GM18951 (cell line): Measurements from ENCODE around the gene F12.

ENCODE experiments used
- POLR2A ChIP-seq: IDR thresholded peaks from 4 replicates; pipeline ENCODE4 v1.6.1; 2011; ENCODE audit warnings: mild to moderate bottlenecking; ENCODE audit not compliant: insufficient read length, insufficient read depth; ENCODE audit errors: extremely low read depth
- in situ Hi-C: fragments of 300-500 bp; cut with MboI; formaldehyde crosslinking; loops from one replicate; pipeline ENCODE4 v1.12.0; 2022; ENCODE audit warnings: low sequenced_read_pairs, mixed read lengths, inconsistent platforms; ENCODE audit not compliant: unreplicated experiment

The F12 gene

GRCh38 chr5:177374211-177374610 lies 35.2 kb downstream of the F12 start:
- TF ChIP-seq POLR2A, result no peak
- in situ Hi-C loops, result no loop called here

GRCh38 chr5:177373806-177374205 lies 35.6 kb downstream of the F12 start:
- in situ Hi-C loops, result no loop called here
- TF ChIP-seq POLR2A, result no peak

- in situ Hi-C loops, result no loop called here
- no peak for TF ChIP-seq POLR2A
These were observed 36.5 kb downstream of the F12 start for GRCh38 chr5:177372910-177373309.

- TF ChIP-seq POLR2A, result no peak
- in situ Hi-C loops, result no loop called here
These were observed 37.1 kb downstream of the F12 start for GRCh38 chr5:177372034-177372896.

DNA sequence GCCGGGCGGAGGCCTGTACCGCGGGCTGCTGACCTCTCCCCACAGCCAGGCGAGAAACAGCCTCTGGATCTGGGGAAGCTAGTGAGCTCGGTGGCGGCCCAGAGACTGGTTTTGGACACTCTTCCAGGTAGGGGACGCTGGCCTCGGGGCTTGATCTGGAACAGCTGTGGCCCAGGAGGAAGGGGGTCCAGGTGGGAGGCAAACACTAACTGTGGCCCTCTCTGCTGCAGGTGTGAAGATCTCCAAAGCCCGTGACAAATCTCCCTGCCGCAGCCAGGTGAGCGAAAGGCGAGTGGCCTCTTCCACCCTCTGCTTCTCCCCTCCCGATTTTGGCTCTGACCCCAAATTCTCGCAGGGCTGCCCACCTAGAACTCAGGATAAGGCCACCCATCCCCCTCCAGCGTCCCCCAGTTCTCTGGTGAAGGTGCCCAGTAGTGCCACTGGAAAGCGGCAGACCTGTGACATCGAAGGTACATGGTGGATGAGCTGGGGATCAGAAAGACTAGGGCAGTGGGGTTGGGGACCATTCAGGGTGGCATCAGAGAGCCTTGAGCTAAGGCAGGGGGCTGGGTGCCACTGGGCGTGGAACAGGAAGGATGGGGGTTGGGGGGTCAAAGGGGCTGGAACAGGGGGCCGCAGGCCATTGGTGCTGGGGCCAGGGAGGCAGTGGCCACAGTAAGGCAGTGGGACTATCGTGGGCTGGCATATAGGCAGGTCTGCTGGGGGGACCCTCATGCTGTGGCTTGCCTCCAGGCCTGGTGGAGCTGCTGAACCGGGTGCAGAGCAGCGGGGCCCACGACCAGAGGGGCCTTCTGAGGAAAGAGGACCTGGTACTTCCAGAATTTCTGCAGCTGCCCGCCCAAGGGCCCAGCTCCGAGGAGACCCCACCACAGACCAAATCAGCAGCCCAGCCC lies 38.0 kb downstream of the F12 start:
- in situ Hi-C loops, result no loop called here
- TF ChIP-seq POLR2A, result peak; percentile 12

DNA sequence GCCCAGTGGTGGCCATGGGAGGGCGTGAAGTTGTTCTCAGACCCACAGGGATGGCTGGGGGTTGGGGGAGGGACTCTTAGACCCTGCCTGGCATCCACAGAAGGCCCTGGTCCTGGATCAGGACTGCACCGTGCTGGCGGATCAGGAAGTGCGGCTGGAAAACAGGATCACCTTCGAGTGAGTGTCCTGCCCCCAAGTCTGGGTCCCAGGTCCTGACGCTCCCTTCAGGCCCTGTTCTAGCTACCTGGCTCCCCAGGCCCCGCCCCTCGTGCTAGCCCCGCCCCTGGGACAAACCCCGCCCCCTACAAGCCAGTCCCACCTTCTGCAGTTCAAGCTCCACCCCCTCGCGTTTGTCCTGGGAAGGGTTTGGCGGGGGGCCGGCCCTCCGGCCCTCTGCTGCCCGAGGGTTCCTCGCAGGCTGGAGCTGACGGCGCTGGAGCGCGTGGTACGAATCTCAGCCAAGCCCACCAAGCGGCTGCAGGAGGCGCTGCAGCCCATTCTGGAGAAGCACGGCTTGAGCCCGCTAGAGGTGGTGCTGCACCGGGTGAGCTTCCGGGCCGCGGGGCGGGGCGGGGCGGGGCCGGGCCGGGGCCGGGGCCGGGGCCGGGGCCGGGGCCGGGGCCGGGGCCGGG lies 38.8 kb downstream of the F12 start:
- TF ChIP-seq POLR2A, result peak; percentile 19
- in situ Hi-C loops, result no loop called here

DNA sequence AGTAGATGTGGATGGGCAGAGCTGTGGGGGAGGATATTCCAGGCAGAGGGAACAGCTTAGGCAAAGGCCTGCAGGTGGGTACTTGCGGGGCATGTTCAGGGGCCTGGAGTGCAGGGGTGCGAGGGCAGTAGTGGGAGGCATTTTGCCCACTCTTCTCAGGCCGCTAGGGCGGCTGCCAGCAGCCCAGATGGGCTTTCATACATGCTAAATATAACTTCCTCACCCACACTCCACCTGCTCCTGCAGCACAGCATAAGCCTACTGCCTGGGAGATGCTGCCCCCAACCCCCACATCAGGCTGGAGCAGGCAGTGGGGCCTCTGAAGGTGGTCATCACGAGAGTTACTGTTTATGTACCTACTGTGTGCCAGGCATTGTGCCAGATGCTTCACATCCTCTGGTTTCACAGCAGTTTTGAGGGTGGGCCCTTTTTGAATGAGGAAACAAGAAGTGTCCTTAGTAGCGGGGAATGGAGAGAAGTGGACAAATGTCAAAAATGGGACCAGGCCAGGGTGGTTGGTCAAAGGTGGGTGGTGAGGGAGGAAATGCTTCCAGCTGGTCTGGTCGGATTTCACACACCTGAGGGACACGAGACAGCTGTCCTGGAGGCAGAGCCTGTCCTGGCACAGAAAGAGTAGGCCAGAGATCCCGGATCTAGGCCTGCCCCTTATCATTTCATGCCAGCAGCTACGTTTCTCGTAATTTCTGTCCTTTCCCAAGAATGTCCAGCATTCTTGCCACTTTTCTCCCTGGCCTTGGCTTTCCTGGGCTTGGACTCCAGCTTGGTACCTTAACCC lies 39.5 kb downstream of the F12 start:
- in situ Hi-C loops, result no loop called here
- TF ChIP-seq POLR2A, result no peak

GRCh38 chr5:177368869-177369644 lies 40.3 kb downstream of the F12 start:
- no peak for TF ChIP-seq POLR2A
- in situ Hi-C loops, result no loop called here

GRCh38 chr5:177367981-177368868 lies 41.1 kb downstream of the F12 start:
- no peak for TF ChIP-seq POLR2A
- in situ Hi-C loops, result no loop called here

DNA sequence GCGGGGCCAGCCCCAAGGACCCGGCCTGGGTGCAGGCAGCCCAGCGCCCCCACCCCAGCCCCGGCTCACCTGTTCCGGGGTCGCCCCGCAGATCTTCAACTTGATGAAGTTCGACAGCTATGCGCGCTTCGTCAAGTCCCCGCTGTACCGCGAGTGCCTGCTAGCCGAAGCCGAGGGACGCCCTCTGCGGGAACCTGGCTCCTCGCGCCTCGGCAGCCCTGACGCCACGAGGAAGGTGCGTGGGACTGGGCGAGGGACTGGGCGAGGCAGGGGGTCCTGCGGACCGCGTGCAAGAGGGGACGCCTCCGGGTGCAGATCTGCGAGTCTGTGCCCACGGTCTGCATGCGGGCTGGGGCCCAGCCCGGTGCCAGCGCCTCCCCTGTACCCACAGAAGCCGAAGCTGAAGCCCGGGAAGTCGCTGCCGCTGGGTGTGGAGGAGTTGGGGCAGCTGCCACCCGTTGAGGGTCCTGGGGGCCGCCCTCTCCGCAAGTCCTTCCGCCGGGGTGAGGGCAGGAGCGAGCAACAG lies 42.0 kb downstream of the F12 start:
- in situ Hi-C loops, result no loop called here
- TF ChIP-seq POLR2A, result no peak
